GM23338 (cell line): Measurements from ENCODE around the gene KIFC1. TPM values are rescaled to one million over a fixed set of nuclear protein-coding genes. Genes with fewer than 3 reads are reported as not detected.
A peak's percentile ranks its signal among the peaks of the same experiment; 100 is the strongest.

Source experiments
- ATAC-seq: fragments of 200-7000 bp; cut with Tn5 transposase; 3 replicates; pipeline ENCODE4 v1.9.1; 2020
- DNase-seq: peaks from one replicate; pipeline ENCODE4 v3.0.0-alpha.2; 2015; ENCODE audit warnings: low spot score
- H2AFZ ChIP-seq: fragments of 200-600 bp; sonication (generic); 2 replicates; pipeline ENCODE4 v1.8.0; 2016; ENCODE audit warnings: antibody characterized with exemption, mild to moderate bottlenecking, moderate library complexity
- H3F3A ChIP-seq: fragments of 200-600 bp; sonication (generic); replicated peaks from 2 replicates; pipeline ENCODE4 v1.8.0; 2017; ENCODE audit warnings: antibody characterized with exemption, mixed run types, low read depth
- H3K27ac ChIP-seq: fragments of 200-600 bp; sonication (generic); 2 replicates; pipeline ENCODE4 v1.6.1; 2016; ENCODE audit warnings: low read depth
- H3K27me3 ChIP-seq: fragments of 200-600 bp; sonication (generic); 2 replicates; pipeline ENCODE4 v1.8.0; 2016; ENCODE audit warnings: mild to moderate bottlenecking, mixed run types, moderate library complexity; ENCODE audit not compliant: insufficient read depth
- H3K36me3 ChIP-seq: fragments of 200-600 bp; sonication (generic); 2 replicates; pipeline ENCODE4 v1.8.0; 2016; ENCODE audit warnings: mild to moderate bottlenecking; ENCODE audit not compliant: insufficient read depth
- H3K4me1 ChIP-seq: fragments of 200-600 bp; sonication (generic); 2 replicates; pipeline ENCODE4 v1.8.0; 2016; ENCODE audit warnings: mild to moderate bottlenecking, moderate library complexity; ENCODE audit not compliant: insufficient read depth
- H3K4me2 ChIP-seq: fragments of 200-600 bp; sonication (generic); 2 replicates; pipeline ENCODE4 v1.7.1; 2017; ENCODE audit warnings: mixed run types
- H3K4me3 ChIP-seq: fragments of 200-600 bp; sonication (generic); 2 replicates; pipeline ENCODE4 v1.6.1; 2016; ENCODE audit warnings: mixed run types
- H3K79me2 ChIP-seq: fragments of 200-600 bp; sonication (generic); replicated peaks from 2 replicates; pipeline ENCODE4 v1.8.0; 2017; ENCODE audit warnings: mild to moderate bottlenecking; ENCODE audit not compliant: insufficient read depth
- H3K9me2 ChIP-seq: fragments of 200-600 bp; sonication (generic); 2 replicates; pipeline ENCODE4 v1.8.0; 2017; ENCODE audit not compliant: insufficient read depth
- H4K20me1 ChIP-seq: fragments of 200-600 bp; sonication (generic); replicated peaks from 2 replicates; pipeline ENCODE4 v1.8.0; 2017; ENCODE audit warnings: mild to moderate bottlenecking; ENCODE audit not compliant: insufficient read depth
- H3K27ac Mint-ChIP-seq: 2 replicates; pipeline ENCODE4 v1.8.0; 2020; ENCODE audit warnings: inconsistent platforms, mild to moderate bottlenecking, moderate library complexity, mixed read lengths
- H3K27me3 Mint-ChIP-seq: 3 replicates; pipeline ENCODE4 v1.8.0; 2022; ENCODE audit warnings: low read depth, mild to moderate bottlenecking, moderate library complexity, mixed read lengths, inconsistent platforms; ENCODE audit not compliant: insufficient read depth, poor library complexity
- H3K36me3 Mint-ChIP-seq: 3 replicates; pipeline ENCODE4 v1.8.0; 2021; ENCODE audit warnings: low read depth, mild to moderate bottlenecking, inconsistent platforms, moderate library complexity, mixed read lengths
- H3K4me1 Mint-ChIP-seq: 3 replicates; pipeline ENCODE4 v1.8.0; 2020; ENCODE audit warnings: mild to moderate bottlenecking, inconsistent platforms, mixed read lengths
- H3K4me3 Mint-ChIP-seq: 3 replicates; pipeline ENCODE4 v1.8.0; 2021; ENCODE audit warnings: moderate library complexity, mild to moderate bottlenecking, inconsistent platforms, mixed read lengths
- H3K9me3 Mint-ChIP-seq: 3 replicates; pipeline ENCODE4 v1.8.0; 2020; ENCODE audit warnings: moderate library complexity, mild to moderate bottlenecking, inconsistent platforms, mixed read lengths
- CREB1 ChIP-seq: fragments of 250-450 bp; sonication (Bioruptor Pico); IDR thresholded peaks from 2 replicates; pipeline ENCODE4 v1.5.0; 2020; ENCODE audit warnings: low read depth, mild to moderate bottlenecking, moderate library complexity
- ETS1 ChIP-seq: IDR thresholded peaks from 2 replicates; pipeline ENCODE4 v1.6.1; 2016; ENCODE audit warnings: antibody characterized with exemption
- EZH2 ChIP-seq: fragments of 200-600 bp; sonication (generic); IDR thresholded peaks from one replicate; pipeline ENCODE4 v1.8.0; 2017; ENCODE audit warnings: antibody characterized with exemption, mild to moderate bottlenecking, low read depth; ENCODE audit not compliant: unreplicated experiment
- EZH2phosphoT487 ChIP-seq: fragments of 200-600 bp; sonication (generic); IDR thresholded peaks from one replicate; pipeline ENCODE4 v1.8.1; 2018; ENCODE audit warnings: antibody characterized with exemption; ENCODE audit not compliant: unreplicated experiment
- JUNB ChIP-seq: IDR thresholded peaks from one replicate; pipeline ENCODE4 v1.6.1; 2016; ENCODE audit warnings: antibody characterized with exemption; ENCODE audit not compliant: unreplicated experiment
- NANOG ChIP-seq: IDR thresholded peaks from 2 replicates; pipeline ENCODE4 v1.6.1; 2016; ENCODE audit warnings: antibody characterized with exemption, borderline replicate concordance
- POLR2AphosphoS5 ChIP-seq: IDR thresholded peaks from 2 replicates; pipeline ENCODE4 v1.6.1; 2016; ENCODE audit warnings: antibody characterized with exemption, low read depth
- REST ChIP-seq: IDR thresholded peaks from one replicate; pipeline ENCODE4 v1.6.1; 2018; ENCODE audit warnings: antibody characterized with exemption; ENCODE audit not compliant: unreplicated experiment
- STAT1 ChIP-seq: IDR thresholded peaks from one replicate; pipeline ENCODE4 v1.6.1; 2016; ENCODE audit warnings: antibody characterized with exemption; ENCODE audit not compliant: unreplicated experiment
- ZNF114 ChIP-seq: fragments of 250-450 bp; sonication (Bioruptor Pico); IDR thresholded peaks from 2 replicates; pipeline ENCODE4 v1.5.0; 2020; ENCODE audit warnings: mild to moderate bottlenecking, moderate library complexity
- ZNF331 ChIP-seq: fragments of 250-450 bp; sonication (Bioruptor Pico); IDR thresholded peaks from 2 replicates; pipeline ENCODE4 v1.5.0; 2020; ENCODE audit warnings: low read depth, mild to moderate bottlenecking, moderate library complexity
- ZNF462 ChIP-seq: fragments of 250-450 bp; sonication (Bioruptor Pico); IDR thresholded peaks from 2 replicates; pipeline ENCODE4 v1.5.0; 2020; ENCODE audit warnings: mild to moderate bottlenecking, moderate library complexity
- polyA plus RNA-seq: library from polyadenylated mRNA; unstranded; fragments of >200 nt; fragmentation: Nextera tagmentation; extraction: Ambion mirVana; gene quantifications from 2 replicates; pipeline ENCODE4 v1.2.1, GENCODE V29; 2016
- total RNA-seq: library from RNA; depleted of rRNA; stranded (reverse); fragments of >200 nt; shearing (Covaris generic); gene quantifications from 2 replicates; pipeline ENCODE4 v1.2.3, GENCODE V29; 2014
- TF ChIP-seq, protein P1 (sequence below), 2 experiments: fragments of 200-600 bp in 1 of 2; sonication (generic) in 1 of 2; conservative IDR thresholded peaks; 2 replicates each; pipeline versions ENCODE4 v1.5.1 to v1.6.1; 2016 to 2017; ENCODE audit warnings: antibody characterized with exemption in 2 of 2, low read depth in 2 of 2, mild to moderate bottlenecking in 2 of 2, moderate library complexity in 1 of 2

The KIFC1 gene
- total and polyA plus RNA-seq, 2 experiments from 2014 or later, result 10.3 to 61.7 TPM

- DNase-seq (peak; percentile 58), ATAC-seq (peak; percentile 20)
- Mint-ChIP-seq H3K4me3 (peak within 1 kb of the TSS; percentile 84), H3K27me3 (peaks cover 19% of the 10 kb centered on the region), H3K9me3 (no peaks in the 10 kb centered on the region), H3K36me3 (peaks cover 60% of the 10 kb centered on the region), H3K4me1 (peaks cover 44% of the 10 kb centered on the region), H3K27ac (peak within 1 kb of the TSS; percentile 98)
- TF ChIP-seq CREB1 (CRISPR knock-in tag) (0 out of 2 replicates have a peak, but pooled peaks have one; percentile 11), NANOG (no peak), ZNF331 (CRISPR knock-in tag) (no peak), STAT1 (no peak), ZNF462 (no peak), REST (no peak), ETS1 (no peak), POLR2AphosphoS5 (no peak), EZH2 (no peak), EZH2phosphoT487 (no peak), JUNB (no peak), ZNF114 (CRISPR knock-in tag) (no peak)
- TF ChIP-seq, protein P1, sequence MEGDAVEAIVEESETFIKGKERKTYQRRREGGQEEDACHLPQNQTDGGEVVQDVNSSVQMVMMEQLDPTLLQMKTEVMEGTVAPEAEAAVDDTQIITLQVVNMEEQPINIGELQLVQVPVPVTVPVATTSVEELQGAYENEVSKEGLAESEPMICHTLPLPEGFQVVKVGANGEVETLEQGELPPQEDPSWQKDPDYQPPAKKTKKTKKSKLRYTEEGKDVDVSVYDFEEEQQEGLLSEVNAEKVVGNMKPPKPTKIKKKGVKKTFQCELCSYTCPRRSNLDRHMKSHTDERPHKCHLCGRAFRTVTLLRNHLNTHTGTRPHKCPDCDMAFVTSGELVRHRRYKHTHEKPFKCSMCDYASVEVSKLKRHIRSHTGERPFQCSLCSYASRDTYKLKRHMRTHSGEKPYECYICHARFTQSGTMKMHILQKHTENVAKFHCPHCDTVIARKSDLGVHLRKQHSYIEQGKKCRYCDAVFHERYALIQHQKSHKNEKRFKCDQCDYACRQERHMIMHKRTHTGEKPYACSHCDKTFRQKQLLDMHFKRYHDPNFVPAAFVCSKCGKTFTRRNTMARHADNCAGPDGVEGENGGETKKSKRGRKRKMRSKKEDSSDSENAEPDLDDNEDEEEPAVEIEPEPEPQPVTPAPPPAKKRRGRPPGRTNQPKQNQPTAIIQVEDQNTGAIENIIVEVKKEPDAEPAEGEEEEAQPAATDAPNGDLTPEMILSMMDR (conservative IDR thresholded peaks at IDR 0.05; ENCODE audit: low read depth in 2 of 2), result 0 out of 4 replicates have a peak, but pooled peaks of 1 of the 2 experiments have one; percentile 11
- H3K4me2 ChIP-seq, result peak within 1 kb of the TSS; percentile 96
- no peaks in the 10 kb centered on the region for H3K9me2 ChIP-seq
- no peak within 1 kb of the TSS for H2AFZ ChIP-seq
- H3K27me3 ChIP-seq, result no peaks in the 10 kb centered on the region
- peaks cover 12% of the 10 kb centered on the region for H4K20me1 ChIP-seq
- H3F3A ChIP-seq, result peaks cover 23% of the 10 kb centered on the region
- peak within 1 kb of the TSS; percentile 93; the same call in 1 of the 2 replicates for H3K27ac ChIP-seq
- H3K4me1 ChIP-seq, result peaks cover 27% of the 10 kb centered on the region
- peaks cover 27% of the 10 kb centered on the region for H3K79me2 ChIP-seq
- H3K4me3 ChIP-seq, result peak within 1 kb of the TSS; percentile 81
- H3K36me3 ChIP-seq, result peaks cover 30% of the 10 kb centered on the region; the same call in 1 of the 2 replicates
Measured at GRCh38 chr6:33410711-33411631, 19.3 kb downstream of the KIFC1 start, which contains the start of gene PHF1. Gene PHF1, plus strand, starts transcription at chr6:33411014. Its CDS starts 1,250 bp downstream, at chr6:33412264.
